Central memory CD4-positive, alpha-beta T cell (primary cell): ENCODE data around the gene TRANK1.
"Not testable (repeated sequence)": the region's sequence is repeated elsewhere in the genome, so short reads cannot be mapped to it uniquely, and the experiment has no call there.

Experiments
- DNase-seq: peaks from one replicate; pipeline ENCODE4 v3.0.0; 2022

TRANK1 gene

DNA sequence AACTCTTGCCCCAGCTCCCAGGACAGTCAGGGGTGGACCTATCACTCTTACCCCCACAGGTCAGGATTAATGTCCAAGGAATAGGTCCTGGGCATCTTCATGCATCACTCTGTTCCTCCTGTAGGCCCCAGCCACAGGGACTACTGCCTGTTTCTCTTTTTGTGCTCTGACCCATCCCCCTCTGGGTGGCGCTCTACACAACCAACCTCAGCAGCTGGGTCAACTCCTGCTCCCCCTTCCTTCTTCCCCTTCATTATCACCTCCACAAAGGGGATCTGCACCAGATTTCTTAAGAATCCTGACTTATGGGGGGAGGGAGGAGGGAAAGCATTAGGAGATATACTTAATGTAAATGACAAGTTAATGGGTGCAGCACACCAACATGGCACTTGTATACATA, 12.2 kb upstream of the TRANK1 start:
- no peak for DNase-seq

DNA sequence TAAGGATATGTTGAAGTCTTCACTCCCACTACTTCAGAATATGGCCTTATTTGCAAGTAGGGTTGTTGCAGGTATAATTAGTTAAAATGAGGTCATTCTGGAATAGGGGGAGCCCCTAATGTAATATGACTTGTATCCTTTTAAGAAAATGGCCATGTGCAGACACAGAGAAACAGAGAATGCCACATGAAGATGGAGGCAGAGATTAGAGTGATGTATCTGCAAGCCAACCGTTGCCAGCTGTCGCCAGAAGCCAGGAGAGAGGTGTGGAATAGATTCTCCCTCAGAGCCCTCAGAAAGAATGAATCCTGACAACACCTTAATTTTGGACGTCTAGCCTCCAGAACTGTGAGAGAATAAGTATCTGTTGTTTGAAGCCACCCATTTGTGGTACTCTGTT, 11.3 kb upstream of the TRANK1 start:
- no peak for DNase-seq

DNA sequence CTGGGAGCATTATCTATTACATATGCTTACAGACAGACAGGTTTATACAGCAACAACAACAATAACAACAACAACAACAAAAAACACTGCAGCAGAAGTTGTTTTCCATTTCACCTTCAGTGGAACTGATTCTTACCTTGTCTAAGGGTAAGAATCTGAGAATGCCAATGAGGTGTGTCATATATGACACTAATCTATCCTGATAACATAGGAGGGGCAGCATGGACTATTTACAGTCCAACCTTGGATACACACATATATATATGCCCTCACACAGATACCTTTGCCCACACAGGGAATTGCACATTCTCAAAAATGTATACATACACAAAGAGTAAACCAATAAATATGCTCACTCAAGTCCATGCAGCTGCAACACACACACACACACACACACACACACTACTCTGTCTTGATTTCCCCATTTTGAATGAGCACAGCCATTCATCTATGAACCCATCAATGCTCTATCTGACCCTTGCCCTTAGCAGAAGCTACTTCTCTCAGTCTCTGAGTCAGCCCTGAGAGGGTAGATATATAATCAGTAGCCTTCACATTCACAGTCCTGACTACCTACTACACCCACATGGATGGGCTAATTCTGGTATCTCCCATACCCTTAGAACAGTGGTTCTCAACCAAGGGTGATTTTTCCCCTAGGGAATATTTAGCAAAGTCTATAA, 9.7 kb upstream of the TRANK1 start:
- no peak for DNase-seq

DNA sequence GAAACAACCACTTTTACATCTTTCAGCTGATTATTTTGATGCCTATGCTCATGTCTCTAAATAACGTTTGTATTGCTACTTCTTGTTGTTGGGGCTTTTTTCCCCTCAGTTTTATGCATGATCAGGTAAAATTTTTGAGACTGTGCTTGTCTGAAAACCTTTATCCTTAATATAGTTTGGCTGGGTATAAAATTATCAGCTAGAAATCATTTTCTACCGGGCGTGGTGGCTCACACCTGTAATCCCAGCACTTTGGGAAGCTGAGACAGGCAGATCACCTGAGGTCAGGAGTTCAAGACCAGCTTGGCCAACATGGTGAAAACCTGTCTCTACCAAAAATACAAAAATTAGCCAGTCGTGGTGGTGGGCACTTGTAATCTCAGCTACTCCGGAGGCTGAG, 3.0 kb upstream of the TRANK1 start:
- DNase-seq = not testable (repeated sequence)

DNA sequence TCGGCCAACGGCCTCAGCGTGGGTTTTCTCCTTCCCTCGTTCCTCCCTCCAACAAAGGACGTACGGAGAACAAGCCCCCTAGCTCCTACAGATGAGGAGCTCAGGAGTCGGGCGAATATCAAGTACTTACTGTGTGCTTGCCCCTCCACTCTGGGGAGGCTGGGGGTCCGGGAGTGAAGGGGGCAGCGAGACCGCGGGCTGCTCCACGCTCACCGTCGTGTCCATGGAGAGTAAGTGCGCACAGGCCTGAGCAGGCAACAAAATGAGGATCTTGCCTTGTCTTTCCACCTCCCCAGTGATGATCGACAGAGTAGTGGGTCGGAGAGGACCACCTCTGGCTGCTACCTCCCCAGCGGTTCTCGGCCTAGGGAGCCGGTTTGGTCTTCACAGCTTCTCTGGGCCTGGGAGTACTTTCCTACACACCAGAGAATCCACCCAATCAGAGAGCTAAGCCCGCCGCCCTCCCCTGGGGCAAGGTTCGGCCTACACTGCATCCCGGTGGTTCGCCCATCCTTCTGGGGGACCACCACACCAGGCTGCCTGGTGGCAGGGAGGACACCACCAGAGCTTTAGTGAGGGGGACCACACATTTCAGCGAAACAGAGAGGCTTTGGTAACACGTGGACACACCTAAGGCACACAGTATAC, 603 bp upstream of the TRANK1 start:
- no peak for DNase-seq

DNA sequence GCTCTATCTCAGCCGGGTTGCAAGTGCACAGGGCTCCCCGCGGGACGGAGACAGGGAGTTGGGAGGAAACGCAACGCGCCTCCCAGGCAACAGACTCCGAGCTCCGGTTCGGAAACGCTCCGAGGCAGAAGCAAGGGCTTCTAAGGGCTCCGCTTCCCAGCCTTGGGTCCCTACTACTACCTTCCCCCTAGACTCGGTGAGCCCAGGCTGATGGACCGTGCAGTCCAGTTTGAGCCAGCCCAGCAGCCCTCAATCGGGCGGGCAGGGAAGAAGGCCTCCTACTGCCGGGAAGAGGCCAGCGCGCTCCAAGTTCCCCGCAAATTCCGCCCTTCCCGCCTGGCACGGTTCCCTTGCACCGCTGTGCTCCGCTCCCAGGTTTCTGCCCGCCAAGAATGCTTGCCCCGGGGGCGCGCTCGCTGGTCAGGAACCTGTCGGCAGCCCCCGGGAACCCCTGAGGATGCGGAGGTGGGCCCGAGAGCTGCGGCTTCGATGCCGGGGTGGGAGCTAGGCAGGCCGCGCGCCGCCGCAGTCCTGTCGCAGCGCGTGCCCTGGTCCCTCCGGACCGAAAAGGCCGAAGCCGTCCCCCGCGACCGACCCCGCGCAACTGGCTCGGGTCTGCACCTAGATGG, 728 bp downstream of the TRANK1 start:
- peak; percentile 18 for DNase-seq

DNA sequence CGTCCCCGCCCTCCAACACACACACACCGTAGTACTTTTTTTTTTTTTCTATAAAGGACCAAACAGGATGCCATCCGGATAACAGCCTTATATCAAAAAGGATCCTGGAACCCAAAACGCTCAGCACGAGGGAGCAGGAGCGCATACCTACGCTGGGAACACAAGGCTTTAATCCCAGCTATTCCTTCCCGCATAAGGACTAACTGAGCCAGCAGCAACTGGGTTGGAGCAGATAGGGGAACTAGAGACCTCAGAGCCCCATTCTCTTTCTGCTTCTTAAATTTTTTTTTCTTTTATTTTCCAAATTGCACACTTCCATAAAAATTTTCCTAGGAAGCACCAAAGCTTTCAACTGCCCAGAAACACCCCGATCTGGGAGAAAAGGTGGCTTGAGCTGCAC, 1.3 kb downstream of the TRANK1 start:
- no peak for DNase-seq

DNA sequence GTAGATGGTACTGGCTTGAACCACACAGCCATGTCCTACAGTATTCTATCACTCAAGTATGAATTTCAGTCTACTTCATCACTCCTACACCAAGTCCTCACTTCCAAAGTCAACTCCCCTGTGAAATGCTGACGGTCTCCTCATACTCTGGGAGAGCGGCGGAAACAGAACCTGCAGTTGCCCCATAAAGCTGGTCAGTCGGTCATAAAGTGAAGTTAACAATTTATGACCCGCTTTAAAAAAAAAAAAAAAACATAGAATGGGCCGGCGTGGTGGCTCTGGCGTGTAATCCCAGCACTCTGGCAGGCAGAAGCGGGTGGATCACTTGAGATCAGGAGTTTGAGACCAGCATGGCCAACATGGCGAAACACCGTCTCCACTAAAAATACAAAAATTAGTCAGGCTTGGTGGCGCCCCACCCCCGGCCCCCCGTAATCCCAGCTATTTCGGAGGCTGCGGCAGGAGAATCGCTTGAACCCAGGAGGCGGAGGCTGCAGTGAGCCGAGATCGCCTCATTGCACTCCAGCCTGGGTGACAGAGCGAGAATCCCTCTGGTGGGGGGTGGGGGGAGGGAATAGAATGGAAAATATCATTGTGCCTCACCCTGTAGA, 2.1 kb downstream of the TRANK1 start:
- no peak for DNase-seq

DNA sequence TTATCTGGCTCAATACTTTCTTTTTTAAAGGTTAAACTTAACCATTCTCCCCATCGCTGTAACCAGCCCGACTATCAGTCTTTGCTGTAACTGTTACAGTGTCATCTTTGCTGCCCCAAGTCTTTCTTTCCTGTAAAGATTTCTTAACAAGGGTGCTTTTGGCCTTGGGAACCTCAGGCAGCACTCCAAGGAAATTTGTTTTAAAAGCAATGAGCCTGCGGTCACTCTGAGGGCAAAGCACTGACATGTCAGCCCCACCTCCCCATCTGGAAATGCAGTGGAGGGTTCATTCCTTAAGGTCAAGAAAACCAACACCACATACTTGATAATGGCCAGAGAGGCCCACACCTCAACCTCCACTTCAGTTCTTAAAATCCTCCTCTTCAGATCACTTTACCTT, 3.2 kb downstream of the TRANK1 start:
- no peak for DNase-seq

DNA sequence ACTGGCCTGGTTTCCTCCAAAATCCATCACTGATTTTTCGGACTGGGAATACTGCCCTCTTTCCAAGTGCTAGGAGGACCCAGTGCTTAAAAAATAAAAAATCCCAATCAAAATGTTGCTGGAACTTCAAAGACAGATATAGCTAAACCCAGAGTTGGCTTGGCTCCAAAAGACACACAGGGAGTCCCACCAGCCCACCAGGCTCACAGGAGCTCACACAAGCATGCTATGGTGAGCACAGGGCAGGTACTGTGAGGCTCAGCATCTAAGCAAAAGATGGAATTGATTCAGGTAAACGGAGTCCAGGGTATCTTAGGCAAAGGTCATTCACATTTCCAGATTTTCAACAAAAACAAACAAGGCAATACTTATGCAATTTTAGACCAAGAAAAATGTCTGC, 3.7 kb downstream of the TRANK1 start:
- DNase-seq = no peak

DNA sequence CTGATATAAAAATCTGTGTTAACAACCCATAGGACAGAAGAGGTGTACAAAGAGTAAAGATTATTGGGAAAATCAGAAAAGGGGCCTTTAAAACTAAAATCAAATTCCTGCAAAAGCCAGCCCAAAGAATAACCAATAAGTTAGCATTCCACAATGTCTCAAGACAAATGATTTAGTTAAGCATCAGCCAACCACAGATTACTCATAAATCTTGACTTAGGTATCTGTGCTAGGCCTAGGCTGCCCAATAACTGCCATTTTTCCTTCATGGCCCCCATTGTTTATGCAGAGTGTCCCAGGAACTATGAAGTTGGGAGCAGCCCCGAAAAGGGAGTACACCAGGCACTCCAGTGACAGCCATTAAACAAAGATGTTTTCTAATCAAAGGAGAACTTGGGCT, 7.4 kb downstream of the TRANK1 start:
- no peak for DNase-seq

DNA sequence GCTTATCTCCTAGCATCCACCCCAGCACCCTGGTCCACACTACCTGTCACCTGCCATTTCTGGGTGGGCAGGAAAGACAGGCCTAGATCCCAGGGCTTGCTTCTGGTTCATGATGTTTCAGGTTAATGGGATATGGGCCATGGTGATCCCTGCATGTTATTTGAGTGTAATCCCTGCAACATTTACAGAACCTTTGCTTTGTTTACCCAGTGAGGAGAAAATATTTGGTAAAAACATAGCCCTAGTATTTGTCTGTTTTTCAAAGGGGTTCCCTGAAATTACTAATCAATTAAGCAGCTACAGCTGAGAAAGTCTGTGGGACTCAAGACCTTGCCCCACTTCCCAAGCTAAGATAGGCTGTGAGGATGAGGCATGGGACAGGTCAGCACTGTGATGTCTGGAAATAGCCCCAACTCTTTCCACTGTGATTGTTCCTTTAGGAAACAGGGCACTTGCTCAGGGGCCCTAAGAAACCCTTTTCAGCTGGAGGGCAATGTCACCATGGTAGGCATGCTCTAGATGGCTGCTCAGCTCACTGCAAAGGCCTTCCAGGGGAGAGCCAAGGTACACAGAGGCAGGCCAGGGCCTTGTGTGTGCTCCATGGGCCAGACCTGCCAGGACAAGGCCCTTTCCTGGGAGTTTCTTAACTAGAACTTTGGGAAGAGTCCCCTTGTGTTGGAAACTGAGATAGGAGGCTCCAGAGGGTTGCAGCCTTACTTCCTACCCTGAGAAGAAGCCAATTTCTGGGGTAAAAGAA, 11.1 kb downstream of the TRANK1 start:
- no peak for DNase-seq

DNA sequence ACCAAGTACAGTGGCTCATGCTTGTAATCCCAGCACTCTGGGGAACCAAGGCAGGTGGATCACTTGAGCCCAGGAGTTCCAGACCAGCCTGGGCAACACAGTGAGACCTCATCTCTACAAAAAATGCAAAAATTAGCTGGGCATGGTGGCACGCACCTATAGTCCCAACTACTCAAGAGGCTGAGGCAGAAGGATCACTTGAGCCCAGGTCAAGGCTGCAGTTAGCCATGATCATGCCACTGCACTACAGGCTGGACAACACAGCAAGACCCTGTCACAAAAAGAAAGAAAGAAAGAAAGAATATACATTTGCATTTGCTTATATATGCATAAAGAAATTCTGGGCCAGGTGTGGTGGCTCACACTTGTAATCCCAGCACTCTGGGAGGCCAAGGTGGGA, 13.4 kb downstream of the TRANK1 start:
- not testable (repeated sequence) for DNase-seq

DNA sequence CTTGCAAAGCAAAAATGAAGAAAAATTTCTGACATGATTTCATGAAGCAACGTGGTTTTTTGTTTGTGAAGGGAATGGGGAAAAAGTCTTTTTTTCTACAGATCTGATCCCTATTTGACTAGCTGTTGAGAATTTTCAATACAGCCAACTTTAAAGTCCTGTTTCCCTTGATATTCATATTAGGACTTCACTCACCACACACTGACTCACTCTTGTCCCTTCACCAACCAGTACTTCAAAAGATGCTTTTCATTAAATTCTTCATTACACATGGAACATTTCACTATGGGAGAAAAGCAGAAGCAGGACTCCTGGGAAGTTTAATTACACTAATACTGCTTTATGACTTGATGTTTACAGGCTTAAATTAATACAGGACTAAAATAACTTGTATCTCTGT, 16.6 kb downstream of the TRANK1 start:
- DNase-seq = no peak

DNA sequence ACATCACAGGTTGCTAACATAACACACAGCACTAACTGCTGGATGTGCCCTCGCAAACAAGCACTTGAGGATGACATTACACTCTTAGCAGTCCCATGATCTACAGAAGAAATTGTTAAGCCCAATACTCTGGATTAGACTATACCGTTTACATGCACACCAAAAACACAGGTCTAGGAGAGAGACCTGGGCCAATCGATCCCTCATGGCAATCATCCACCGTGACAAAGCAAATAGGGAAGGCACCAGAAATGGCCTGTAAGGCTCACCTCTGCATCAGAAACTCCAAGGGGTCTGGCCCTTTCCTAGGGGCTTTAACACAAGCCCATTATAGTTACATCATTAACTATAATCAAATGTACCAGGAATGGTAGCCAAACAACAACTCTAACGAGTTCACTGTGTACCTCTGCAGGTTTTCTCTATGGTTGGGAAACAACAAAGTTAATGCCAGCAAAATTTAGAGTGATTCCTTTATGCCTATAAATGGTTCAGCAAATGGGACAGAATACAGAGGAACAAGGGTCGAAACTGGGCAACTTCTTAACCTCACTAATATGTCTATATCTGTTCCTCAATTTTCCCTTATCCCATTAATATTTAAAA, 18.5 kb downstream of the TRANK1 start:
- no peak for DNase-seq

DNA sequence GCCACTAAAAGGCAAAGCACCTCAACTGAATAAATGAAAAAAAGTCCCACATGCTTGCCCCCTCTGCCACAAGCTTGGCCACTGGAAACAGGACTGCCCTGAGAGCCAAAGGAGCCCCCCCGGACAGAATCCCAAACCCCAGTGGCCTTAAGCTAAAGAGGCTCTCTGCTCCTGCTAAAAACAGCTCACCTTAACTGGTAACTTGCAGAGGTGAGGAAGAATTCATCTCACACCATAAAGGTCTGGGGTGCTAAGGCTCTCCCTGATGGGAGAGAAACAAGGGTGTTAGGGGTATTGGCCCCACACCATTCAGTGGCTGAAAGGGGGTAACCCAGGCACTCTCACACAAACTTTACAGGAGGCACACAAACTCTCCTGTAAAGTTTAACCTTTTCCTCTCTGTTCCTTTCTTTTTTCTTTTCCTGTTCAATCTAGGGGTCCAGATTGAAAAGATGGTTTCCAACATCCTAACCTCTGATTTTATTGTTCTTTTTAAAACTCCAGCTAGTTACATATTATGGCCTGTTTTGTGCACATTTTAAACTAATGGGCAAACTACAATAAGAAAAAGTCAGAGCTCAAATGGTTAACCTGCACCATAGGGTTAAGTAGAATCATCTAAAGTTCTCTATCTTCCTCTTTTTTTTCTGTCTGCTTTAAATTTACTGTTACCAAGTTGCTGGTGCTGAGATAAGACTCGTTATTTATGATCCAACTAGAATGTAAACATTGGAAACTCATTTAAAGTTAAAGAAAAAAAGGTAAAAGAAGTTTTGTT, 19.9 kb downstream of the TRANK1 start:
- no peak for DNase-seq

DNA sequence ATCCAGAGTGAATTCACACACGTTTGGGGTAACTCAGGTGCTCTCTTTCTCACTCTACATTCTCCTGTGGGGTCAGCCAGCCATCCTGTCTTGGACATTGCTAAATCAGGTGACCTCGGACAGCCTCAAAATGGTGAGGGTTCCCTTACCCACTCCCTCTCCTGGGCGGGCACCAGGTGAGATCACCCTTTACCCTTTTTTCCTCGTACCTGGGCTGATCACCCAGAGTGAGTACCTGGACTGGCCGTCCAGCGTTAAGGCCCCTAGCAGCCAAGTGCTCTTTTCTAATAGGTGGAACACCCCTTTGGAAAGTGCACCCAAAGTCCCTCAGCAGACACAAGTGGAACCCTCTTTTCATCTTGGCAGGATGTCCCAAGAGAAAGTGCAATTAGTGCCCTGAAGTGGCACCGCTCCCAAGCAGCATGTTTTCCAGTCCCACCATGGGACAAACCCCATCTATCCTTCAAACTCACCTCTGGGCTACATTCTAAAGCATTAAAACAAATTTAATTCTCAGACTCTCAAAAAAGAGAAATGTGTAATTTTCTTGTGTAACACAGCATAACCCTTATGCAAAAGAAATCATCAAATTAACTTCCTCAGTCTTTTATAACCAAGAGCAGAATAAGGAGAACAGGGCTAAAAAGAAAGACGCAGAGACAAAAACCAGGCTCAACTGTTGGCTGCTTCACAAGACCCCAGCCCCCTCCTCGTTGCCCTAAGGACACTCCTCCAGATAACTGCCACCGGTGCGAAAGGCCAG, 20.7 kb downstream of the TRANK1 start:
- no peak for DNase-seq

DNA sequence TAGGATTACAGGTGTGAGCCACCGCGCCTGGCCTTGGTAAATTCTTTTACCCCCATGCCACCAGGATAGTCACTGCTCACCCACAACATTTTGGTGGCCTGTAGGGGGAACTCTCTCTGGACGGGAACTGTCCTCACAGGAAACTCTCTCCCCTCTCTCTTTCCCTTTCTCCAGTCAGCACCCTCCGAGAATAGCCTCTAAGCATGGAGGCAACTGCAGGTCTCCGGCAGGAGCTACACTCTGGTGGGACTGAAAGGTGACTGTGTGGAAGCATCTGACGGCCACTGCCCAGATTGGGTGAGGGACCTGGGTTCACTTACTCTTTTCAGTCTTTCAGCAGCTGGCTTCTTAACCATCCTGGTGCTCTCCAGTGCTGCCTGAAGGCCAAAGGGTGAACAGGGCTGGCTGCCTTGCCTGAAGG, 21.3 kb downstream of the TRANK1 start:
- DNase-seq = no peak

DNA sequence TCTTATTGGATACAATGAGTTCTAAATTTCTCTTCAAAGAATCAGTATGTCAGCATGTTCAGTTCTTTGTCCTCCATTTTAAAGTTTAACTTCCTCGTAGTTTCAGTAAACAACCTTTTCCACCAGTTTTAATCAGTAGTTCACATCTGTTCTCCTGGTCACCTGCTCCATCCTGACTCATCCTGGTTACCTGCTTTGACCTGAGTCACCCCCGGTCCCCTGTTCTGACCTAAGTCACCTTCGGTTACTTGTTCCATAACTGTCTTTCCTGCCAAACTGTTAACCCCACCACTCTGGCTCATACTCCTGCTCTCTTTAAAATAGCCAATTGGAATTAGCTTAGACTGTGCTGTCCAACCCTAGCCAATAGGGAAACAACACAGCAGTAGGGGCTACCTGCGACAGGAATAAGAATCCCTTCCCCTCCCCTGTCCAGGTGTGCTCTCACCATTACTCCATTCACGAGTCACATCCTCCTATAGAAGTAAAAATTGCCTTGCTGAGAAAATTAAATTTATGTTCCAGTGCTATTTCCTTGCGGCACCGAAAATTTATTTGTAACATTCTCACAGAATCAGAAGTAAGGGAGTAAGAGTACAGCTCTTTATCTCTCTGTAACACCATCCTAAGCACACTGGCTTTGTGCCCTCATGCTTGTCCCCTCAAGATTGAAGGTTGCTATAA, 23.8 kb downstream of the TRANK1 start:
- no peak for DNase-seq

DNA sequence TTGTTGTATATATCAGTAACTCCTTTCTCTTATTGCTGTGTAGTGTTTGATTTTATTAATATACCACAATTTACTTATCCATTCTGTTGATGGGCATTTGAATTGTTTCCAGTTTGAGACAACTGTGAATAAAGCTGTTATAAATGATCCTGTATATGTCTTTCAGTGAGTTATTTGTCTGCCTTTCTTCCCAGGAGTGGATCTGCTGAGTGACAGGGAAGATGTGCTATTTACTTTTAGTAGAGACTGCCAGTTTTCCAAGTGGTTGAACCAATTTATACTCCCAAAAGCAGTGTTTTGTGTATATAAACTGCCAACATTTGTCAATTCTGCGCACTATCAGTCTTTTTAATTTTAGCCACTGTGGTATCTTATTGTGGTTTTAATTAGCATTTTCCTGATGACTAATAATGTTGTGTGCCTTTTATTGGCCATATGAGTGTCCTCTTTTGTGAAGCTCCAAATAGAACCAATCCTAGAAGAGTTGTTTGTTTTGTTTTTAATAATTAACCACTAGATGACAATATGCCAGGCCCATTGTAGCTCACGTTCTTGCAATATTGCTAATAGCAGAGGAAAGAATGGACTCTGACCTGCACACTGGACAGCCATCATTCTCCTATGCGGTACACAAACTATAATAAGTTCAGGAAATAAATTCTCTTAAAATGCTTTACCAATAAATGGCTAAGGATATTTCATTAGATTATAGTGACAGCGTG, 25.3 kb downstream of the TRANK1 start:
- no peak for DNase-seq
